Spleen (tissue), 11 donors: Measurements from ENCODE around the gene AFAP1. TPM values are rescaled to one million over a fixed set of nuclear protein-coding genes. Genes with fewer than 3 reads are reported as not detected.

Experiments used
- DNase-seq: peaks from one replicate; pipeline ENCODE4 v3.0.0-alpha.2; 2020
- H3K27ac ChIP-seq, 8 donors: fragments of 200-600 bp; sonication (generic) in 7 of 8; 1 replicate in 4 of 8; 2 replicates in 4 of 8; pipeline versions ENCODE4 v1.5.0 to v1.8.0; 2016 to 2021; ENCODE audit warnings: inconsistent platforms in 4 of 8, mild to moderate bottlenecking in 4 of 8, moderate library complexity in 1 of 8
- H3K27me3 ChIP-seq, 7 donors: fragments of 200-600 bp; sonication (generic) in 6 of 7; replicated peaks in 1 of 7; 1 replicate in 4 of 7; 2 replicates in 3 of 7; pipeline versions ENCODE4 v1.5.0 to v1.8.0; 2016 to 2021; ENCODE audit warnings: inconsistent platforms in 3 of 7, mild to moderate bottlenecking in 1 of 7
- H3K36me3 ChIP-seq, 6 donors: fragments of 200-600 bp; sonication (generic) in 5 of 6; 1 replicate in 4 of 6; 2 replicates in 2 of 6; pipeline versions ENCODE4 v1.5.0 to v1.8.0; 2016 to 2021; ENCODE audit warnings: inconsistent platforms in 2 of 6
- H3K4me1 ChIP-seq, 6 donors: fragments of 200-600 bp; sonication (generic) in 5 of 6; 1 replicate in 3 of 6; 2 replicates in 3 of 6; pipeline versions ENCODE4 v1.5.0 to v1.8.0; 2016 to 2021; ENCODE audit warnings: inconsistent platforms in 3 of 6
- H3K4me3 ChIP-seq, 8 donors: fragments of 200-600 bp; sonication (generic) in 7 of 8; 1 replicate in 4 of 8; 2 replicates in 4 of 8; pipeline versions ENCODE4 v1.5.0 to v1.8.0; 2016 to 2021; ENCODE audit warnings: inconsistent platforms in 4 of 8, mild to moderate bottlenecking in 4 of 8, moderate library complexity in 2 of 8
- H3K9me3 ChIP-seq, 8 donors: fragments of 200-600 bp; sonication (generic) in 7 of 8; 1 replicate in 4 of 8; 2 replicates in 4 of 8; pipeline versions ENCODE4 v1.5.0 to v1.8.0; 2016 to 2021; ENCODE audit warnings: inconsistent platforms in 4 of 8
- CTCF ChIP-seq, 11 experiments: fragments of 200-600 bp in 7 of 11; fragments of 450-650 bp in 4 of 11; sonication (generic) in 4 of 11; IDR thresholded peaks in 8 of 11; conservative IDR thresholded peaks in 3 of 11; 1 replicate in 7 of 11; 2 replicates in 4 of 11; pipeline versions ENCODE4 v1.4.0 to v1.8.0; 2016 to 2021; ENCODE audit warnings: antibody characterized with exemption in 11 of 11, inconsistent platforms in 4 of 11, mild to moderate bottlenecking in 1 of 11
- POLR2A ChIP-seq, 3 donors: fragments of 450-650 bp; IDR thresholded peaks; one replicate each; pipeline ENCODE4 v1.5.1; 2017; ENCODE audit warnings: antibody characterized with exemption in 3 of 3, mild to moderate bottlenecking in 1 of 3
- POLR2AphosphoS5 ChIP-seq, 3 donors: sonication (generic); formaldehyde crosslinking; IDR thresholded peaks; one replicate each; pipeline ENCODE4 v1.5.1; 2017; ENCODE audit warnings: antibody characterized with exemption in 3 of 3
- WGBS, 5 donors: extraction: QIAGEN DNeasy Blood & Tissue Kit in 3 of 5; methylation state at CpG; one replicate each; pipeline versions ENCODE4 v1.1.5 to v1.1.7; 2013 to 2018; 5-methylcytosine and 5-hydroxymethylcytosine counted together
- intact Hi-C: fragments of 100-400 bp; cut with DNase I; formaldehyde crosslinking; loops from one replicate; pipeline ENCODE4 v1.15.0; 2023; ENCODE audit warnings: low total_unique reads
- polyA plus RNA-seq, 3 donors: library from polyadenylated mRNA; stranded (reverse); fragments of 200-250 nt; gene quantifications; one replicate each; pipeline ENCODE4 v1.2.1, GENCODE V29; 2013
- total RNA-seq, 7 donors: library from RNA; depleted of rRNA in 3 of 7; stranded (reverse); fragments of >200 nt in 3 of 7; fragmentation: NEBNext Ultra II Directional in 4 of 7; extraction: Animal tissue kit (Norgen Biotek cat#: 25700) in 4 of 7; gene quantifications; one replicate each; pipeline versions ENCODE4 v1.1.0 to v1.2.1, GENCODE V29; 2016 to 2021
- donor health status: healthy with polysubstance abuse.
- donor health status: DM: no; HTN: no; CAD: no; lungs with moderate emphysema.
- donor health status: DM: no; HTN: no; CAD: no.
- donor health status: Bipolar disorder and iron deficiency.
- donor health status: healthy.
- donor health status: DM: no; HTN: no; CAD: no.
- donor health status: DM: yes; HTN: yes; CAD: no.

AFAP1 gene
- total and polyA plus RNA-seq, 10 donors, result 1.6 to 29.2 (median 12.1) TPM

DNA sequence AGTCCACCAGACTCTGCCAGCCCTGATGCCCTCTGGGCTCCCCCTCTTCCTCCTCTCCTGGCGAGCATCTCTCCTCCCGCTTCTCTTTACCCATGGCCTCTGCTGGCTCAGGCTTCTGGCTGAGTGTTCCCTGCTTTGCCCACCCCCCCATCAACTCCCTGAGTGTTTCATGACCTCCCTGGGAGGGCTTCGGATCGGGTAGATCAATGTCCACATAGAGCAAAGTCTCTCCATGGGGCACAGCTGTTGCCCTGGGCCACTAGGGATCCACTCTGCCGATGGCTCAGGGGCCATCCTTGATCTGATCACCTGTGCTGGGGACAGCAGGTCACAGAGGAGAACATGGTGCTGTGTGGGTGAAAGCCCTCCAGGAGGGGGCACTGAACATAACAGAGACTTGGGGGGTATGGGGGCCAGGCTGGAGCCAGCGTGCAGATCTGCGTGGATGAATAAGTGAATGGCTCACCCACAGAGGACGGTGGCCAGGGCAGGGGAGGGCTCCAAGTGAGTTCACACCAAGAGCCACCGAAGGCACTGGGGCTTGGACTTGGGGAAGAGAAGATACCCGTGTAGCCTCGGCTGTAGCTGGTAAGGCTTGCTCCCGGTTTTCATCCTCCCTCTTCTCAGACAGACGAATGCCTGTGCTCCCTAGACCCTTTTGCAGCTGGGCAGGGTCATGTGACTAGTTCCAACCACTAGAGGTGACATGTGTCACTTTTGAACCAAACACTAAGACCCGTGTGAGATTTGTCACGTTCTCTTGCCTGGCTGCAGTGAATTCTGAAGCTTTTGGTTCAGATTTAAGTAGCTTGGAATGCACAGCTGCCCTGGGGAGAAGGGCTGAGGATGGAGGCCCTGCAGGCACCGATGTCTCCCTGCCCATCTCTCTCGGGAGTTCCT, 23.2 kb upstream of the AFAP1 start:
- Histone ChIP-seq H3K27me3 (peaks cover 0 to 13% (median 0%) of the 10 kb centered on the region in 7 donors), H3K36me3 (peaks cover 0 to 9% (median 0%) of the 10 kb centered on the region in 6 donors), H3K27ac (peak overlapping the region in 1 of 8 donors; percentile 17), H3K9me3 (no peaks in the 10 kb centered on the region), H3K4me1 (peaks cover 15 to 58% (median 42%) of the 10 kb centered on the region in 6 donors), H3K4me3 (no peak overlapping the region)
- no peak for TF ChIP-seq POLR2AphosphoS5 (IDR thresholded peaks at IDR 0.05)
- TF ChIP-seq POLR2A (IDR thresholded peaks at IDR 0.05), result no peak
- no peak for TF ChIP-seq CTCF (IDR thresholded peaks at IDR 0.05 in 8 of 11, conservative IDR thresholded peaks at IDR 0.05 in 3 of 11)
- intact Hi-C loops, result no loop called here
- DNase-seq, result no peak
- WGBS, 5 donors, result 69 to 80% (median 75%) methylated on average over 16 to 17 of the region's 17 CpGs

DNA sequence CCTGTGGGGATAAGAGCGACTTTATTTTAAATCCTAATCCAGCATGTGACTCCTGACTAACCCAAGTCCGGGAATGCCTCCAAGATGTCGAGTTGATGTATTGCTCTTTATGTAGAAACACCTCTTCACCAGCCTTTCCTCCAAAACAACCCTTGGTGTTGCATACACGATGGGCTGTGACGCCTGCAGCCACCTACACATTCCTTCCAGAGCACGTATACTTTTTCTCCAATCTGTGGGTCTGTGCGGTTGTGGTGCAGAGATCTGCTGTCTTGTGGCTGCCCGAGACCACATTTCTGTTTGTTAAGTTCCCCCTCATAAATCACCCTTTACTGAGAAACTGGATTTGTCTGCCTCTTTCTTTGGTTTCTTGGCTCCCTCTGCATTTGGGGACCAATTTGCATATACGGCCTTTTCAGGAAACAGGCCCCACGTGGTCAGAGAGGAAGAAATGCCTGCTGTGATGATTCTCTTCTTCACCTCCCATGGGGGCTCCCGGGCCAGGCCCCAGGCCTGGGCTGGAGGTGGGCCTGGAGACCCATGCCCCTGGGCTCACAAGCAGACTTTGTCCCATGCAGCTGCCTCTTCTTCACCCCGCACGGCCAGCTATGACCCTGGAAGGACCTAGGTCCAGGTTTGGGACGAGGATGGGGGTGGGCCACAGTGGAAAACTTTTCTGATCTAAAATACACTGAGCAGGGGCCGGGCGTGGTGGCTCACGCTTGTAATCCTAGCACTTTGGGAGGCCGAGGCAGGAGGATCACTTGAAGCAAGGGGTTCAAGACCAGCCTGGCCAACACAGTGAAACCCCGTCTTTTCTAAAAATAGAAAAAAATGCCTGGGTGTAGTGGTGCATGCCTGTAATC, 21.4 kb upstream of the AFAP1 start:
- Histone ChIP-seq H3K4me1 (peaks cover 13 to 51% (median 34%) of the 10 kb centered on the region in 6 donors), H3K27ac (peak overlapping the region in 3 of 8 donors; percentile 1 to 30 (median 30)), H3K9me3 (no peaks in the 10 kb centered on the region), H3K27me3 (peaks cover 0 to 25% (median 0%) of the 10 kb centered on the region in 7 donors), H3K4me3 (no peak overlapping the region), H3K36me3 (peaks cover 0 to under 1% (median 0%) of the 10 kb centered on the region in 6 donors)
- WGBS, 5 donors, result 31 to 40% (median 35%) methylated on average over 19 of the region's 19 CpGs
- TF ChIP-seq POLR2AphosphoS5 (IDR thresholded peaks at IDR 0.05) (peak in 1 of 3 donors; percentile 35), CTCF (IDR thresholded peaks at IDR 0.05 in 8 of 11, conservative IDR thresholded peaks at IDR 0.05 in 3 of 11) (no peak)
- DNase-seq, result no peak
- intact Hi-C loops, result no loop called here

- WGBS, 5 donors, result 54 to 70% (median 65%) methylated on average over 8 to 11 of the region's 11 CpGs
- H3K9me3 ChIP-seq, result no peaks in the 10 kb centered on the region
These were observed 20.5 kb upstream of the AFAP1 start for GRCh38 chr4:7960017-7960789.

More at GRCh38 chr4:7960017-7960789, 20.5 kb upstream of the AFAP1 start:
- Histone ChIP-seq H3K36me3 (no peaks in the 10 kb centered on the region), H3K4me3 (no peak overlapping the region), H3K27me3 (peaks cover 0 to 25% (median 0%) of the 10 kb centered on the region in 7 donors), H3K27ac (peak overlapping the region in 3 of 8 donors; percentile 1 to 30 (median 12)), H3K4me1 (peaks cover 13 to 50% (median 31%) of the 10 kb centered on the region in 6 donors)
- DNase-seq, result no peak
- TF ChIP-seq POLR2AphosphoS5 (IDR thresholded peaks at IDR 0.05) (peak in 2 of 3 donors; percentile 24 to 27), POLR2A (IDR thresholded peaks at IDR 0.05) (no peak), CTCF (IDR thresholded peaks at IDR 0.05 in 8 of 11, conservative IDR thresholded peaks at IDR 0.05 in 3 of 11) (no peak)
- intact Hi-C loops, result no loop called here
